GM19324 (cell line): ENCODE results near the gene ZNF865.

Experiments
- ATAC-seq: cut with Tn5 transposase; IDR thresholded peaks from one replicate; pipeline ENCODE4 v1.9.1; 2021; ENCODE audit warnings: mild to moderate bottlenecking, moderate library complexity; ENCODE audit not compliant: unreplicated experiment, low FRiP score

Gene ZNF865

GRCh38 chr19:55654868-55655647 is 49.6 kb downstream of the ZNF865 start, which contains the start of gene U2AF2:
TSS of gene U2AF2 (plus strand) at chr19:55655035. CDS start at chr19:55655105, 70 bp downstream.
- ATAC-seq, result peak; percentile 25

- ATAC-seq, result no peak
Observed at GRCh38 chr19:55655648-55656040, 50.2 kb downstream of the ZNF865 start.

DNA sequence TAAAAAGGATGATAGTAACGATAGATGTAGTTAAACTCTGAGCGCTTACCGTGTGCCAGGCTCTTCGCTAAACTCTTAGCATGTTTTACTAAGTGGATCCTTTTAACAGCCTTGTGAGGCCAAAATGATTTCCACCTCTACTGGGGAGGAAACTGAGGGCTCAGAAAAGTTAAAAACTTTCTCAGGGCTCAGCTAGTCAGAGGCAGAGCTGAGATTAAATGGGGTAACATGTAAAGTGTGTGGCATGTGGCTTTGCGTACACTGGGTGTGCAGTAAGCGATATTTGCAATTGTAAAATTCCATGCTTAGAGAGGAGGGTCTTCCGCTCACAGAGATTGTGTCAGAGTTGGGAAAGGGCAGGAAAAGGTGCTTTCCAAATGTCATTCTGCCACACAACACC is 51.1 kb downstream of the ZNF865 start:
- no peak for ATAC-seq

GRCh38 chr19:55656988-55657747 is 51.7 kb downstream of the ZNF865 start:
- no peak for ATAC-seq

DNA sequence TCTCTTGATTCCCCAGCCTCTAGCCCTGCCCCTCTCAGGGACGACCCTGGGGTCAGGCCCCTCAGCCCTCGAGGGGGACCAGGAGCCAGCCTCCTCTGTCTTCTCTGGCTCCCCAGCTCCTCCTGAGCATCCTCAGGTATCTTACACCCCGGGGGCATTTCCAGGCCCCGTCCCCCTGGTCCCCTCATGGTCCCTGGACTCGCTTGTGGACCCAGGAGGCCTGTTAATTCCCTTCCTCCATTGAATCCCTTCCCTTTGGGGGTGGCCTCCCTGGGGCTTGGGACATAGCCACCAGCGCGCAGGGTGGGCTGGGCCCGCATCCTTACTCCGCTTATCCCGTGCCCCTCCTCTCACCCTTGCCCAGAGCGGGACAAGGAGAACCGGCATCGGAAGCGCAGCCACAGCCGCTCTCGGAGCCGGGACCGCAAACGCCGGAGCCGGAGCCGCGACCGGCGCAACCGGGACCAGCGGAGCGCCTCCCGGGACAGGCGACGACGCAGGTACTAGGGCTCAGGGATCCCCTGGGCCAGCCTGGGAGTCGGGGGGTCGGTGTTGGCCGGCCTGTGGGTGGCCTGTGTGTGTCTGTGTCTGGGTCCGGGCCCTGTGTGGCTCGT is 53.5 kb downstream of the ZNF865 start:
- ATAC-seq, result no peak

DNA sequence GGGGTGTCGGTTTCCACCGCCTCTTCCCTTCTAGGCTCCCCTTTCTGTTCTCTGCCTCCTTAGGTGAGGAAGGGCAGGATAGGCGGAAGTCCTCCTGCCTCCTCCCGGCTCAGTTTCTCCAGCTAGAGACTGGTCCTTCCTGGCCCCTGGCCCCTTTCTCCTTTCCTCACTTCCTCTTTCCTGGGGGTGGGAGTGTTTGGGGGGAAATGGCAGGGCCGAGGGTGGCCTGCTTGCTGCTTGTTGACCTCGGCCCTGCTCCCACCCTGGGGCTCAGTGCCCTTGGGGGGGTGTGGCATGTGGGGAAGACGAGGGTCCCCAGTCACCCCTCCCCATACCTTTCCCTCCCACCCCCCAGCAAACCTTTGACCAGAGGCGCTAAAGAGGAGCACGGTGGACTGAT is 54.4 kb downstream of the ZNF865 start:
- ATAC-seq, result no peak

DNA sequence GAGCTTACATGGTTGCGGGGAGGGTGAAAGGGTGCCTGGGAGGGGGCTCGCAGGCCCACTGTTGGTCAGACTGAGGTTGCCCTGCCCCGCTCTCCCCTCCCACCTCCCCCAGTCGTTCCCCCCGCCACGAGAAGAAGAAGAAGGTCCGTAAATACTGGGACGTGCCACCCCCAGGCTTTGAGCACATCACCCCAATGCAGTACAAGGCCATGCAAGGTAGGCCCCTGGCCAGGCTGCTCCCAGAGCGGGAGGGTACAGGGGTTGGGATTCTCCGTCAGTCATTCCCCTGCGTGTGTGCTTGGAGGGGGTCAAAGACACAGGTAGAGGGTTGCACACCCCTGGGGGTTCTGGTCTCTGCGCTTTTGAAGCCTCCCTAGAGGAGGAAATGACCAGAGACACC is 55.0 kb downstream of the ZNF865 start:
- no peak for ATAC-seq

- ATAC-seq, result no peak
Observed at GRCh38 chr19:55660991-55661390, 55.5 kb downstream of the ZNF865 start.

GRCh38 chr19:55661826-55662225 is 56.4 kb downstream of the ZNF865 start:
- ATAC-seq, result no peak

DNA sequence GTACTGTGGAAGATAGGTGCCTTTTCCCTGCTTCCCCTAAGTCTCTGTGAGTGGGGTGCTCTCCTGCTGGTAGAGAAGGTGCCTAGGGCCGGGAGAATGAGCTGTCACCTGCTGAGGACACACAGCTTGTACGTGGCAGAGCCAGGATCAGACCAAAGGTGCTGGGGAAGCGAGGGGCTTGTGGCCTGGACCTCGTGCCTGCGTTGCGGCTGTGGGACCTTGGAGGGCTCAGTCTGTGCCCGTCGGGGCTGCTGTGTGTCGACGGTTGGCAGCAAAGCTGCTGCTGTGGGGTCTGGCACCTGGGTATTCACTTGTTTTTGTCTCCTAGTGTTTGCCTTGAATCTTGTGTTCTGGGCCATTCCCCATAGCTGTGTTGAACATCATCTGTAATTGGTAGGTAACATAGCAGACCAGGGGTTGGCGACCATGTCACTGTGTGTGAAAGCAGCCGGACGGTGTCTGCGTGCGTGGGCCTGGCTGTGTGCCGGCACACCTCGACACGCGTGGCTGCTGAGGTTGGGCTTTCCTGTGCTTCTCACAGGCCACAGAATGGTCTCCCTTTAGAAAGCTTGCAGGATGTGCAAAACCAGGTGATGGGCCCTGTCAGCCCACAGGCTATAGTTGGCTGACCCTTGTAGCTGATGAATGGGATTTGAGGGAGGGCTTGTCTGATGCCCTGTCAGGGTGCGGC is 58.5 kb downstream of the ZNF865 start:
- ATAC-seq, result no peak

DNA sequence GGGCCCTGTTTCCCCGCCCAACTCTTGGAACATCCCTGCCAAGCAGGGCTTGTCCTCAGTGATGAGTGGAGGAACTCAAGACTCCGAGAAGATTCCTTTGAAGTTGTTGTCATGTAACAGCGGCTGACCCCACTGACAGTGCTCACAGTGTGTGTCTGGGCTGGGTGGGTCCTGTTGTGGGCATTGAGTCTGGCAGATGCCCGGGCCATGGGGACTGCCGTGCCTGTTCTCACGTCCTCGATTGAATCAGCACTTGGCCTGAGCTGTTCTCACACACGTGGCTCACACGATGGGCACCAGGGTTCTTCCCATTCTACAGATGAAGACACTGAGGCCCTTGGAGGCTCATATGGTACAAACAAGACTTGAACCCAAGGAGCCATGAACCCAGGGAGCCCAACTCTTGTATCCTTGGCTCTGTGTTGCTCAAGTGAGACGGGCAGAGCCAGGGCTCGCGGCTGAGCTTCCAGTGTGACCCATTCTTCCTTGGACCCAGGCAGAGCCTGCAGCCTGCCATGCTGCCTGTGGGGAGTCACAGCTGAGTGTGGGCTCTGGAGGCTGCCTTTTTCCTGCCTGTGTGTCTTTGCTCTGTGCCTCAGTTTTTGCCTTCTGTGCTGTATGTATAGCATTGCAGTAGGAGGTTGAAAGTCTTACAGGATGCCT is 61.0 kb downstream of the ZNF865 start:
- ATAC-seq, result no peak
